B cell (primary cell): ENCODE data around the gene BTBD6. TPM values are rescaled to one million over a fixed set of nuclear protein-coding genes. Genes with fewer than 3 reads are reported as not detected.

Source experiments
- ATAC-seq: fragments of 200-7000 bp; cut with Tn5 transposase; one replicate; pipeline ENCODE4 v1.10.0; 2021; ENCODE audit warnings: low read depth, mild to moderate bottlenecking, moderate number of reproducible peaks, moderate library complexity
- CTCF ChIA-PET: fragments of 350-600 bp; sonication (Branson Sonifier 250); formaldehyde crosslinking; loops from one replicate; lab custom pipeline; 2021; ENCODE audit warnings: antibody characterized with exemption, inconsistent platforms; lab: Charles Lee
- POLR2A ChIA-PET: fragments of 350-600 bp; sonication (Branson Sonifier 250); formaldehyde crosslinking; loops from one replicate; lab custom pipeline; 2021; ENCODE audit warnings: antibody characterized with exemption; lab: Charles Lee
- DNase-seq: peaks from one replicate; pipeline ENCODE4 v3.0.0; 2013
- H2AFZ ChIP-seq: 2 replicates; pipeline ENCODE4 v1.6.1; 2012; ENCODE audit warnings: mild to moderate bottlenecking, low read depth, low read length; ENCODE audit not compliant: insufficient read depth, poor library complexity, severe bottlenecking
- H3K27ac ChIP-seq, 2 donors: 1 replicate in 1 of 2; 2 replicates in 1 of 2; pipeline ENCODE4 v1.5.1; 2012 to 2013; ENCODE audit warnings: low read length in 2 of 2, mild to moderate bottlenecking in 2 of 2, moderate library complexity in 1 of 2
- H3K27me3 ChIP-seq, 4 experiments: fragments of 200-600 bp in 1 of 4; sonication (generic) in 1 of 4; replicated peaks in 1 of 4; 1 replicate in 2 of 4; 2 replicates in 2 of 4; pipeline versions ENCODE4 v1.6.1 to v1.7.0; 2013 to 2016; ENCODE audit warnings: low read length in 3 of 4, mild to moderate bottlenecking in 2 of 4, mixed read lengths in 1 of 4, moderate library complexity in 1 of 4; ENCODE audit not compliant: insufficient read depth in 4 of 4, control insufficient read depth in 3 of 4; ENCODE audit errors: control extremely low read depth in 1 of 4
- H3K36me3 ChIP-seq, 2 experiments: replicated peaks in 1 of 2; 1 replicate in 1 of 2; 2 replicates in 1 of 2; pipeline versions ENCODE4 v1.6.1 to v1.7.1; 2013; ENCODE audit warnings: low read length in 1 of 2; ENCODE audit not compliant: insufficient read depth in 2 of 2, control insufficient read depth in 1 of 2; ENCODE audit errors: control extremely low read depth in 1 of 2, extremely low read depth in 1 of 2
- H3K4me1 ChIP-seq, 2 donors: fragments of 200-600 bp in 1 of 2; sonication (generic) in 1 of 2; 1 replicate in 1 of 2; 2 replicates in 1 of 2; pipeline versions ENCODE4 v1.5.1 to v1.6.1; 2013 to 2017; ENCODE audit warnings: low read length in 2 of 2; ENCODE audit not compliant: control insufficient read depth in 2 of 2, insufficient read depth in 2 of 2
- H3K4me2 ChIP-seq: replicated peaks from 2 replicates; pipeline ENCODE3; 2012; ENCODE audit warnings: mild to moderate bottlenecking, low read depth, low read length; ENCODE audit not compliant: poor library complexity, severe bottlenecking
- H3K4me3 ChIP-seq, 5 experiments: fragments of 200-600 bp in 1 of 5; sonication (generic) in 1 of 5; 1 replicate in 3 of 5; 2 replicates in 2 of 5; pipeline versions ENCODE4 v1.5.1 to v1.7.0; 2011 to 2016; ENCODE audit warnings: low read length in 4 of 5, mild to moderate bottlenecking in 4 of 5, low read depth in 2 of 5, control low read depth in 1 of 5, moderate library complexity in 1 of 5; ENCODE audit not compliant: insufficient read depth in 1 of 5; ENCODE audit errors: control extremely low read depth in 1 of 5, extremely low read depth in 1 of 5
- H3K79me2 ChIP-seq: fragments of 200-600 bp; sonication (generic); one replicate; pipeline ENCODE4 v1.6.0; 2016; ENCODE audit warnings: low read length; ENCODE audit not compliant: control insufficient read depth, insufficient read depth
- H3K9ac ChIP-seq: fragments of 200-600 bp; sonication (generic); 2 replicates; pipeline ENCODE4 v1.6.1; 2017; ENCODE audit warnings: mild to moderate bottlenecking, low read length, moderate library complexity
- H3K9me3 ChIP-seq, 3 donors: one replicate each; pipeline versions ENCODE4 v1.6.1 to v1.7.1; 2013; ENCODE audit warnings: low read length in 2 of 3; ENCODE audit not compliant: control insufficient read depth in 2 of 3, insufficient read depth in 1 of 3; ENCODE audit errors: control extremely low read depth in 1 of 3
- H4K20me1 ChIP-seq: 2 replicates; pipeline ENCODE4 v1.6.0; 2012; ENCODE audit warnings: mild to moderate bottlenecking, low read length; ENCODE audit not compliant: insufficient read depth, control insufficient read depth, poor library complexity, severe bottlenecking
- H3K27ac Mint-ChIP-seq: one replicate; pipeline ENCODE4 v1.8.0; 2021; ENCODE audit warnings: mixed read lengths
- H3K27me3 Mint-ChIP-seq: one replicate; pipeline ENCODE4 v1.8.0; 2021; ENCODE audit warnings: mixed read lengths
- H3K4me1 Mint-ChIP-seq: one replicate; pipeline ENCODE4 v1.8.0; 2021; ENCODE audit warnings: mixed read lengths
- H3K4me3 Mint-ChIP-seq: one replicate; pipeline ENCODE4 v1.8.0; 2021; ENCODE audit warnings: mixed read lengths
- H3K9me3 Mint-ChIP-seq: one replicate; pipeline ENCODE4 v1.8.0; 2022; ENCODE audit warnings: mixed read lengths; ENCODE audit not compliant: insufficient read depth
- CTCF ChIP-seq: fragments of 200-600 bp; IDR thresholded peaks from one replicate; pipeline ENCODE4 v1.8.0; 2022; ENCODE audit warnings: antibody characterized with exemption, mild to moderate bottlenecking
- EZH2 ChIP-seq: IDR thresholded peaks from 2 replicates; pipeline ENCODE4 v1.6.1; 2012; ENCODE audit warnings: borderline replicate concordance, low read depth, mild to moderate bottlenecking, moderate library complexity, low read length; ENCODE audit not compliant: insufficient read depth, poor library complexity, severe bottlenecking
- WGBS: methylation state at CpG from one replicate; pipeline ENCODE4 v1.1.5; 2013; ENCODE audit warnings: missing lambda C conversion rate; ENCODE audit not compliant: insufficient coverage; 5-methylcytosine and 5-hydroxymethylcytosine counted together
- intact Hi-C: fragments of 100-400 bp; cut with micrococcal nuclease; formaldehyde crosslinking; loops from one replicate; pipeline ENCODE4 v1.10.0; 2022
- polyA plus RNA-seq: library from polyadenylated mRNA; depleted of rRNA; stranded (reverse); fragments of >200 nt; gene quantifications from 2 replicates; pipeline ENCODE4 v1.2.3, GENCODE V29; 2012
- total RNA-seq, 2 donors: library from RNA; stranded (reverse); fragments of 120-200 nt in 1 of 2; gene quantifications; 1 replicate in 1 of 2; 2 replicates in 1 of 2; pipeline versions ENCODE4 v1.2.3 to v1.2.4, GENCODE V29; 2013 to 2022

The BTBD6 gene
- total and polyA plus RNA-seq, 2 donors (not counting 1 experiment from before 2014, with no cell fraction given) = 33.4 to 36.1 TPM

GRCh38 chr14:105206873-105207272 is 41.5 kb upstream of the BTBD6 start:
- Mint-ChIP-seq H3K9me3 (no peaks in the 10 kb centered on the region), H3K27ac (no peak overlapping the region), H3K4me3 (no peak overlapping the region), H3K4me1 (peaks cover 11% of the 10 kb centered on the region), H3K27me3 (no peaks in the 10 kb centered on the region)
- Histone ChIP-seq H3K27me3 (peaks cover 0 to 17% (median 4%) of the 10 kb centered on the region in 4 experiments), H3K9me3 (peaks cover 0 to 4% (median 0%) of the 10 kb centered on the region in 3 donors), H3K9ac (no peak overlapping the region), H3K36me3 (peaks cover 0 to 9% of the 10 kb centered on the region in 2 experiments), H3K79me2 (no peaks in the 10 kb centered on the region), H3K4me2 (no peak overlapping the region), H4K20me1 (no peaks in the 10 kb centered on the region), H3K4me3 (no peak overlapping the region), H2AFZ (no peak overlapping the region), H3K27ac (no peak overlapping the region), H3K4me1 (peaks cover 11 to 21% of the 10 kb centered on the region in 2 donors)
- intact Hi-C loops = no loop called here
- TF ChIP-seq CTCF (no peak), EZH2 (no peak)
- ChIA-PET POLR2A (no interaction called here), CTCF (no interaction called here)
- ATAC-seq = no peak
- DNase-seq = no peak
- WGBS = 85% methylated on average over 5 of the region's 5 CpGs

- H3K79me2 ChIP-seq = no peaks in the 10 kb centered on the region
- H3K36me3 ChIP-seq = peaks cover 0 to 9% of the 10 kb centered on the region in 2 experiments
- H3K4me1 ChIP-seq = peaks cover 5 to 14% of the 10 kb centered on the region in 2 donors
- no peak overlapping the region for H3K4me3 ChIP-seq
- TF ChIP-seq EZH2 (no peak), CTCF (no peak)
- Mint-ChIP-seq H3K4me3 (no peak overlapping the region), H3K9me3 (no peaks in the 10 kb centered on the region), H3K4me1 (peaks cover 9% of the 10 kb centered on the region), H3K27me3 (no peaks in the 10 kb centered on the region), H3K27ac (no peak overlapping the region)
- ATAC-seq = no peak
- H3K9ac ChIP-seq = no peak overlapping the region
- no peak for DNase-seq
- intact Hi-C loops = no loop called here
- H3K9me3 ChIP-seq = no peaks in the 10 kb centered on the region
- no peaks in the 10 kb centered on the region for H4K20me1 ChIP-seq
- CTCF ChIA-PET = no interaction called here
- no peak overlapping the region for H2AFZ ChIP-seq
- WGBS = 90% methylated on average over 13 of the region's 13 CpGs
- no peak overlapping the region for H3K27ac ChIP-seq
- no peak overlapping the region for H3K4me2 ChIP-seq
- POLR2A ChIA-PET = no interaction called here
- H3K27me3 ChIP-seq = peaks cover 0 to 11% (median 1%) of the 10 kb centered on the region in 4 experiments
These were observed 40.9 kb upstream of the BTBD6 start for GRCh38 chr14:105207460-105207901.
